Mammary epithelial cell (primary cell): ENCODE results near the gene LEMD1.

Source experiments
- CTCF ChIP-seq, 2 donors: IDR thresholded peaks in 1 of 2; conservative IDR thresholded peaks in 1 of 2; 2 replicates each; pipeline ENCODE4 v1.5.1; 2011 to 2012; ENCODE audit warnings: inconsistent platforms in 2 of 2, low read length in 2 of 2, mild to moderate bottlenecking in 2 of 2, control low read depth in 1 of 2, low read depth in 1 of 2; ENCODE audit not compliant: insufficient read depth in 1 of 2; ENCODE audit errors: extremely low read depth in 1 of 2
- EZH2 ChIP-seq: IDR thresholded peaks from 2 replicates; pipeline ENCODE4 v1.6.1; 2012; ENCODE audit warnings: low read length, inconsistent platforms, borderline replicate concordance

DNA sequence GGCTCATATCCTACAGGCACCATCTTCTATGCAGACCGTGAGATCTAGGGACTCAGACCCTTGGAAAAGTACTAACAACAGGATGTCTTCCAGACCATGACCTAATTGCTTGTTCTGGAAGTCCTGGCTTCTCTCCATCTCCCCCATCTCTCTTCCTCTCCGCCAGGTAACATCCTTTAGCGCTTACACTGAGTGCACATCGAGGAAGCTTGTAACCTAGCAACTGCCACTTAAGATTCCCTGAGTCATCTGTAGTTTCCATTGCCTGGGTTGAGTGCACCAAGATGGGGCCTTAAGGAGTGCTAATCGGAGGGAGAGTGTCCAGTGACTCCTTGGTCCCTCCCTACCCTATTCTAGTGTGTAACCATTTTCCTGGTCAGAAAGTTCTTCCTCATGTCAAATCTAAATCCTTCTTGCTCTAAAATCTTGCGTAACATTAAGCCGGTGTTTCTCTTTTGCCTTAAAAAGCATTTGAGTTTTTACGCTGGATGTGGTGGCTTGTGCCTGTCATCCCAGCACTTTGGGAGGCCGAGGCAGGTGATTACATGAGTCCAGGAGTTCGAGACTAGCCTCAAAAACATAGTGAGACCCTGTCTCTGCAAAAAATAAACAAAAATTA is 74.8 kb downstream of the LEMD1 start:
- TF ChIP-seq EZH2 (no peak), CTCF (conservative IDR thresholded peaks at IDR 0.05 in 1 of 2, IDR thresholded peaks at IDR 0.05 in 1 of 2; ENCODE audit: extremely low read depth in 1 of 2, insufficient read depth in 1 of 2, low read depth in 1 of 2, low read length in 2 of 2) (no peak)
